ENCODE data around the gene ZNF501. TPM values are rescaled to one million over a fixed set of nuclear protein-coding genes. Genes with fewer than 3 reads are reported as not detected.

Gene ZNF501
- total and polyA plus RNA-seq, 2 of the 4 experiments (the other 2 are of a cell fraction), result 1.1 to 3.2 TPM

GRCh38 chr3:44685128-44685800, 44.2 kb upstream of the ZNF501 start:
- dilution Hi-C loops (cut with HindIII; ENCODE audit: low sequenced_read_pairs, unreplicated experiment), result no loop called here
- no peak overlapping the region for H2BK5ac ChIP-seq (ENCODE audit: low read depth, low read length, poor library complexity, severe bottlenecking)
- H2AK5ac ChIP-seq (ENCODE audit: low read depth, low read length), result no peak overlapping the region
- no peak overlapping the region for H3K18ac ChIP-seq (ENCODE audit: low read depth, low read length)
- peak overlapping the region; percentile 65 for H3K4me3 ChIP-seq (ENCODE audit: insufficient read depth, low read depth, low read length)
- H3K4me2 ChIP-seq (ENCODE audit: low read depth, low read length), result peak overlapping the region; percentile 83
- H3K79me1 ChIP-seq (ENCODE audit: low read depth in 1 of 2, low read length in 2 of 2), result peaks cover 0 to 5% of the 10 kb centered on the region in 2 experiments; a peak in 2 of 4 replicates
- ATAC-seq (ENCODE audit: low read depth) (peak; percentile 98), DNase-seq (peak; percentile 84)
- H2AK9ac ChIP-seq (replicated peaks; ENCODE audit: low read depth, low read length, poor library complexity), result peak overlapping the region; percentile 86
- no peaks in the 10 kb centered on the region for H3K9me1 ChIP-seq (ENCODE audit: insufficient read depth, low read length)
- TF ChIP-seq MAZ (IDR thresholded peaks at IDR 0.05; ENCODE audit: borderline replicate concordance, low read depth, low read length) (no peak), CTCF (conservative IDR thresholded peaks at IDR 0.05; ENCODE audit: low read depth, low read length) (no peak), BHLHE40 (IDR thresholded peaks at IDR 0.05; ENCODE audit: low read depth, low read length) (no peak), USF2 (IDR thresholded peaks at IDR 0.05; ENCODE audit: low read depth, low read length) (no peak), CEBPB (IDR thresholded peaks at IDR 0.05; ENCODE audit: low read depth, low read length) (no peak)
- H2BK120ac ChIP-seq (ENCODE audit: low read depth, low read length), result no peak overlapping the region
- H3K56ac ChIP-seq (ENCODE audit: extremely low read depth, insufficient read depth, low read length), result no peak overlapping the region
- H2AFZ ChIP-seq (replicated peaks; ENCODE audit: low read length, poor library complexity), result peak overlapping the region; percentile 94
- peak overlapping the region; percentile 59 to 89; a peak in 3 of 4 replicates for H4K8ac ChIP-seq (ENCODE audit: low read depth in 2 of 2, low read length in 2 of 2)
- CTCF ChIA-PET, result no interaction called here
- H3K27ac ChIP-seq (ENCODE audit: insufficient read depth, low read length), result no peak overlapping the region
- peaks cover 13% of the 10 kb centered on the region for H3K9me3 ChIP-seq (ENCODE audit: control insufficient read depth, insufficient read depth, low read length)
- peak overlapping the region; percentile 62 for H4K5ac ChIP-seq (ENCODE audit: low read depth, low read length)
- POLR2A ChIA-PET (ENCODE audit: unreplicated experiment), result no interaction called here
- WGBS, 2 experiments (ENCODE audit: extremely low coverage in 2 of 2, insufficient read length in 1 of 2), result 7% methylated on average over 8 of the region's 48 CpGs; no CpG with 5 or more reads in 1 of the 2 experiments
- H3K9ac ChIP-seq (ENCODE audit: low read depth, low read length), result peak overlapping the region; percentile 27
- peak overlapping the region; percentile 20 for H3K23ac ChIP-seq (ENCODE audit: low read depth, low read length)
- H2BK15ac ChIP-seq (ENCODE audit: low read depth, low read length), result no peak overlapping the region
- H3K4me1 ChIP-seq (ENCODE audit: control insufficient read depth, insufficient read depth, low read length), result no peaks in the 10 kb centered on the region
- H3K4ac ChIP-seq (ENCODE audit: low read depth, low read length), result 0 out of 2 replicates have a peak overlapping the region, but pooled peaks have one; percentile 17
- in situ Hi-C loops (cut with MboI; ENCODE audit: low sequenced_read_pairs), result no loop called here
- H3K14ac ChIP-seq (replicated peaks; ENCODE audit: low read depth, low read length), result no peak overlapping the region
- H4K20me1 ChIP-seq (ENCODE audit: insufficient read depth, low read length), result no peaks in the 10 kb centered on the region
- peaks cover 4% of the 10 kb centered on the region for H3K36me3 ChIP-seq (ENCODE audit: control insufficient read depth, insufficient read depth, low read length)
- no TSS peak for BruUV-seq (replicated peaks)
- H3K27me3 ChIP-seq (ENCODE audit: control insufficient read depth, insufficient read depth, low read length), result no peaks in the 10 kb centered on the region
- no peak overlapping the region for H2BK20ac ChIP-seq (ENCODE audit: low read depth, low read length)
- H4K91ac ChIP-seq (ENCODE audit: insufficient read depth, low read depth, low read length), result no peak overlapping the region
- intact Hi-C loops (cut with micrococcal nuclease), result loop anchor here (1.0 kb wide), 1 partner anchor 27 kb away; the partner anchor contains the start of gene ZNF502

Data from IMR-90 (cell line).